Activated CD8-positive, alpha-beta memory T cell treated with anti-CD3 and anti-CD28 coated beads, Interleukin-2, amount 50 U/mL, for 4 hours (primary cell): Measurements from ENCODE around the gene KLRC4.
"Not testable (repeated sequence)": the region's sequence is repeated elsewhere in the genome, so short reads cannot be mapped to it uniquely, and the experiment has no call there.

Experiments used
- DNase-seq: peaks from one replicate; pipeline ENCODE4 v3.0.0-alpha.2; 2020

KLRC4 gene

GRCh38 chr12:10409392-10409791 lies at the start of gene KLRC4:
TSS of gene KLRC4 (minus strand) at chr12:10409757. CDS start at chr12:10409575, 182 bp downstream.
- no peak for DNase-seq

- no peak for DNase-seq
Observed at GRCh38 chr12:10457760-10458159, 48.2 kb upstream of the KLRC4 start.

- DNase-seq = no peak
Observed at GRCh38 chr12:10456856-10457255, 47.3 kb upstream of the KLRC4 start.

- no peak for DNase-seq
Observed at GRCh38 chr12:10455766-10456165, 46.2 kb upstream of the KLRC4 start.

GRCh38 chr12:10454531-10454930 lies 45.0 kb upstream of the KLRC4 start:
- DNase-seq = no peak

- no peak for DNase-seq
Observed at GRCh38 chr12:10453156-10453555, 43.6 kb upstream of the KLRC4 start, which contains the start of gene KLRC1. TSS of gene KLRC1 (minus strand) at chr12:10453377. CDS start at chr12:10451156, 2,221 bp downstream.

- DNase-seq = no peak
Observed at GRCh38 chr12:10448236-10448635, 38.7 kb upstream of the KLRC4 start.

GRCh38 chr12:10446052-10446451 lies 36.5 kb upstream of the KLRC4 start:
- DNase-seq = not testable (repeated sequence)

GRCh38 chr12:10441144-10441543 lies 31.6 kb upstream of the KLRC4 start:
- not testable (repeated sequence) for DNase-seq

- DNase-seq = not testable (repeated sequence)
Observed at GRCh38 chr12:10439608-10440274, 30.2 kb upstream of the KLRC4 start.

- DNase-seq = not testable (repeated sequence)
Observed at GRCh38 chr12:10437601-10438000, 28.0 kb upstream of the KLRC4 start.

- not testable (repeated sequence) for DNase-seq
Observed at GRCh38 chr12:10435816-10436215, 26.3 kb upstream of the KLRC4 start, which contains the start of gene KLRC2. TSS of gene KLRC2 (minus strand) at chr12:10436010. CDS start at chr12:10435986, 24 bp downstream.

- not testable (repeated sequence) for DNase-seq
Observed at GRCh38 chr12:10430623-10431022, 21.1 kb upstream of the KLRC4 start.

- DNase-seq = not testable (repeated sequence)
Observed at GRCh38 chr12:10425938-10426337, 16.4 kb upstream of the KLRC4 start.

GRCh38 chr12:10424260-10424899 lies 14.8 kb upstream of the KLRC4 start:
- DNase-seq = not testable (repeated sequence)

GRCh38 chr12:10422159-10422558 lies 12.6 kb upstream of the KLRC4 start:
- DNase-seq = not testable (repeated sequence)

GRCh38 chr12:10420334-10420733 lies 10.8 kb upstream of the KLRC4 start, which contains the start of gene KLRC3:
TSS of gene KLRC3 (minus strand) at chr12:10420595. CDS start at chr12:10420550, 45 bp downstream.
- DNase-seq = not testable (repeated sequence)

- DNase-seq = no peak
Observed at GRCh38 chr12:10408842-10409241, 715 bp downstream of the KLRC4 start.

GRCh38 chr12:10406725-10407124 lies 2.8 kb downstream of the KLRC4 start:
- DNase-seq = no peak

GRCh38 chr12:10405294-10405693 lies 4.3 kb downstream of the KLRC4 start:
- no peak for DNase-seq

- no peak for DNase-seq
Observed at GRCh38 chr12:10404798-10405197, 4.8 kb downstream of the KLRC4 start.

- DNase-seq = no peak
Observed at GRCh38 chr12:10400829-10401228, 8.7 kb downstream of the KLRC4 start.

- DNase-seq = no peak
Observed at GRCh38 chr12:10398168-10398567, 11.4 kb downstream of the KLRC4 start.

- no peak for DNase-seq
Observed at GRCh38 chr12:10397296-10397695, 12.3 kb downstream of the KLRC4 start.
